SW480 (cell line): ENCODE measurements around the gene PDZD2.

Experiments
- DNase-seq: peaks from one replicate; pipeline ENCODE4 v3.0.0-alpha.2; 2016; ENCODE audit warnings: low spot score

The PDZD2 gene

GRCh38 chr5:32143617-32144377 lies 504.9 kb downstream of the PDZD2 start:
- DNase-seq = no peak

- no peak for DNase-seq
Observed at GRCh38 chr5:32144378-32145207, 505.7 kb downstream of the PDZD2 start.

- no peak for DNase-seq
Observed at GRCh38 chr5:32145378-32145777, 506.4 kb downstream of the PDZD2 start.

GRCh38 chr5:32147236-32147635 lies 508.3 kb downstream of the PDZD2 start:
- DNase-seq = no peak

GRCh38 chr5:32147959-32148358 lies 509.0 kb downstream of the PDZD2 start:
- no peak for DNase-seq

GRCh38 chr5:32150366-32150765 lies 511.4 kb downstream of the PDZD2 start:
- DNase-seq = no peak

- no peak for DNase-seq
Observed at GRCh38 chr5:32151198-32151597, 512.3 kb downstream of the PDZD2 start.

- no peak for DNase-seq
Observed at GRCh38 chr5:32153723-32154122, 514.8 kb downstream of the PDZD2 start.

GRCh38 chr5:32155211-32155610 lies 516.3 kb downstream of the PDZD2 start:
- DNase-seq = no peak

GRCh38 chr5:32156635-32157034 lies 517.7 kb downstream of the PDZD2 start:
- no peak for DNase-seq

- no peak for DNase-seq
Observed at GRCh38 chr5:32157078-32157477, 518.1 kb downstream of the PDZD2 start.

GRCh38 chr5:32158679-32158975 lies 519.7 kb downstream of the PDZD2 start:
- no peak for DNase-seq

GRCh38 chr5:32159328-32160072 lies 520.6 kb downstream of the PDZD2 start:
- DNase-seq = no peak

GRCh38 chr5:32160228-32160627 lies 521.3 kb downstream of the PDZD2 start:
- no peak for DNase-seq
